ENCODE results near the gene FAM120C.

The FAM120C gene

DNA sequence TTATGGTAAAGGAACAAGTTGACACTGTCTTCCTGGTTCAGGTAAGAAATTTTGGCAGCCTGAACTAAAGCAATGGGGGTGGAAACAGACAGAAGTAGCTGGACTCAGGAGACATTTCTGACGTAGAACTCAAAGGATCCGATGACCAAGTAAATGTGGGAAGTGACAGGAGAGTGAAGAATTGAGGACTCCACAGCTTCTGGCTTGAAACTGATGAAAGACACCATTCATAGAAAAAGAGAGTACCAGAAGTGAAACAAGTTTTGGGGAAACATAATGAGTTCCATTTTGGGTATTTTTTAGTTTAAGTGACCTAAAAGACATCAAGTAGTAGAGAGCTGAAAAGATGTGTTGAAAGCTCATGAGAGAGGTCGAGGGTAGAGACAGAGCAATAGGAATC lies 5.7 kb downstream of the FAM120C start:
- TF ChIP-seq, protein P1, sequence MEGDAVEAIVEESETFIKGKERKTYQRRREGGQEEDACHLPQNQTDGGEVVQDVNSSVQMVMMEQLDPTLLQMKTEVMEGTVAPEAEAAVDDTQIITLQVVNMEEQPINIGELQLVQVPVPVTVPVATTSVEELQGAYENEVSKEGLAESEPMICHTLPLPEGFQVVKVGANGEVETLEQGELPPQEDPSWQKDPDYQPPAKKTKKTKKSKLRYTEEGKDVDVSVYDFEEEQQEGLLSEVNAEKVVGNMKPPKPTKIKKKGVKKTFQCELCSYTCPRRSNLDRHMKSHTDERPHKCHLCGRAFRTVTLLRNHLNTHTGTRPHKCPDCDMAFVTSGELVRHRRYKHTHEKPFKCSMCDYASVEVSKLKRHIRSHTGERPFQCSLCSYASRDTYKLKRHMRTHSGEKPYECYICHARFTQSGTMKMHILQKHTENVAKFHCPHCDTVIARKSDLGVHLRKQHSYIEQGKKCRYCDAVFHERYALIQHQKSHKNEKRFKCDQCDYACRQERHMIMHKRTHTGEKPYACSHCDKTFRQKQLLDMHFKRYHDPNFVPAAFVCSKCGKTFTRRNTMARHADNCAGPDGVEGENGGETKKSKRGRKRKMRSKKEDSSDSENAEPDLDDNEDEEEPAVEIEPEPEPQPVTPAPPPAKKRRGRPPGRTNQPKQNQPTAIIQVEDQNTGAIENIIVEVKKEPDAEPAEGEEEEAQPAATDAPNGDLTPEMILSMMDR (IDR thresholded peaks at IDR 0.05), result no peak
- no peak overlapping the region for H3K4me2 ChIP-seq (ENCODE audit: low read length)
- no peak overlapping the region for H3K9ac ChIP-seq

DNA sequence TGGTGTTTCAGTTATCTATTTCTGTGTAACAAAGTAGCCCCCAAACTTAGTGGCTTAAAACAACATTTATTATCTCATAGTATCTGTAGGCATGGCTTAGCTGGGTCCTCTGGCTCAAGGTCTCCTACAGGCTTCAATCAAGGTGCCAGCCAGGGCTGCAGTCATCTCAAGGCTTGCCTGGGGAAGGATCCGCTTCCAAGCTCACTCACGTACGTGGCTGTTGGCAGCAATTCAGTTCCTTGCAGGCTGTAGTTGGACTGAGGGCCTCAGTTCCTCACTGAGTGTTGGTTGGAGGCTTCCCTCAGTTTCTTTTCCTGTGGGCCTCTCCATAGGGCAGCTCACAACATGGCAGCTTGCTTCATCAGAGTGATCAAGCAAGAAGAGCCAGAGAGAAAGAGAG lies 9.3 kb downstream of the FAM120C start:
- Histone ChIP-seq H3K9me3 (ENCODE audit: control insufficient read depth, low read length) (no peaks in the 10 kb centered on the region), H3K4me1 (no peaks in the 10 kb centered on the region)
- TF ChIP-seq, protein P1 (IDR thresholded peaks at IDR 0.05), result no peak

More for the DNA sequence above, 5.7 kb downstream of the FAM120C start:
- peaks cover 5% of the 10 kb centered on the region for H3K79me2 ChIP-seq
- no peak overlapping the region for H2AFZ ChIP-seq
- H3K27ac ChIP-seq, result no peak overlapping the region
- no peak overlapping the region for H3K4me3 ChIP-seq (ENCODE audit: low read depth, low read length)
- peaks cover 11% of the 10 kb centered on the region for H3K4me1 ChIP-seq
- no peaks in the 10 kb centered on the region for H3K36me3 ChIP-seq (ENCODE audit: control insufficient read depth, insufficient read depth, low read length)
- H3K27me3 ChIP-seq (ENCODE audit: control insufficient read depth, insufficient read depth, low read length), result no peaks in the 10 kb centered on the region
- no peaks in the 10 kb centered on the region for H3K9me3 ChIP-seq (ENCODE audit: control insufficient read depth, low read length)

DNA sequence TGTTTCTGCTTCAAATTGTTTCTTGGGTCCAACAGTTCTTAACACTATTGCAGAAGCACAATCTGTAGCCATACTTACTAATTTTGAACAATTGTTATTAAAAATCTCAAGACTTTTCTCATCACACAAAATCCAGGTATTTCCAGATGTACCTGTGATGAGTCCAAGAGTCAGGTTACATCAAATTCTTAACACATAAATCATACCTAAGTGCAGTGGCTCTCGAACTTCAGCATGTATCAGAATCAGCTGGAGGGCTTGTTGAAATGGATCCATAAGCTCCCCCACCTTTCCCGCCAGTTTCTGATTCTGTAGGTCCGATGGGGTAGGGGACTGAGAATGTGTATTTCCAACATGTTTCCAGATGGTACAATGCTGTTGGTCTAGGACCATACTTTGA lies 10.6 kb downstream of the FAM120C start:
- no peaks in the 10 kb centered on the region for H3K27me3 ChIP-seq (ENCODE audit: control insufficient read depth, insufficient read depth, low read length)
- no peaks in the 10 kb centered on the region for H3K9me3 ChIP-seq (ENCODE audit: control insufficient read depth, low read length)
- no peak overlapping the region for H3K4me3 ChIP-seq (ENCODE audit: low read depth, low read length)
- H2AFZ ChIP-seq, result no peak overlapping the region
- H3K79me2 ChIP-seq, result no peaks in the 10 kb centered on the region
- no peak overlapping the region for H3K27ac ChIP-seq
- TF ChIP-seq, protein P1 (IDR thresholded peaks at IDR 0.05), result no peak
- no peaks in the 10 kb centered on the region for H3K4me1 ChIP-seq
- H3K9ac ChIP-seq, result no peak overlapping the region
- H3K4me2 ChIP-seq (ENCODE audit: low read length), result no peak overlapping the region
- H3K36me3 ChIP-seq (ENCODE audit: control insufficient read depth, insufficient read depth, low read length), result no peaks in the 10 kb centered on the region

More for the DNA sequence above, 9.3 kb downstream of the FAM120C start:
- no peaks in the 10 kb centered on the region for H3K27me3 ChIP-seq (ENCODE audit: control insufficient read depth, insufficient read depth, low read length)
- H3K79me2 ChIP-seq, result no peaks in the 10 kb centered on the region
- H3K9ac ChIP-seq, result no peak overlapping the region
- H3K4me2 ChIP-seq (ENCODE audit: low read length), result no peak overlapping the region
- no peak overlapping the region for H2AFZ ChIP-seq
- no peak overlapping the region for H3K4me3 ChIP-seq (ENCODE audit: low read depth, low read length)
- no peaks in the 10 kb centered on the region for H3K36me3 ChIP-seq (ENCODE audit: control insufficient read depth, insufficient read depth, low read length)
- H3K27ac ChIP-seq, result no peak overlapping the region

DNA sequence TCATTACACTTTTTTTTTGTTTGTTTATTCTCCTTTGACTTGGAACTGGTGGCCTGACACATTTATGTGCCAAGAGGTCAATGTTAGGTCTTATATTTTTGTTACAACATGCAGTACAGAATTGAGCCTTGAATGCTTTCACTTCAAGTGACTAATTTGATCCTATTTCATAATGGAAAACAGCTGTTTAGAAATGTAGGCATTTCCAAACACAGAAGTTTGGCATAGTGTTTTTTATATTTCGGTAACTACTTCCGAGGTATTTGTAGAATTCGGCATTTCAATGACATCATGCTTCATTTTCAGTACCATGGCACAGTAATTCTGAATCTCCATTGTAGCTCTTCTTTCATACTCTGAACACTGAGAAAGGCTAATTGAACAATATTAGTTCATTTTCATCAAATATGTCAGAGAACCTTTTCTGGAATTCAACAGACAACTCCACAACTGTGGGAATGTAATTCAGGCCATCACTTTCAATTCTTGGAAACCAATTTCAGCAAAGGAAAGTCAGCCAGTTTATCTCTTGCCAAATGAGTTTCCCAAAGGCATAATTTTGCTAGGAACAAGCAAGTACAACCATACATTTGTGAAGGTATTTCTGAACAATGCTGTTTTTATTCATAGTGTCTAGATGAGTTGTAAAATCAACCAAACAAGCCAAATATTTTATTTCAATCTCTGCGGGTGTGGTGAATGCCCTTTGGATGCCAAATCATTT lies 11.4 kb downstream of the FAM120C start:
- H3K4me1 ChIP-seq, result no peaks in the 10 kb centered on the region
- H3K9ac ChIP-seq, result no peak overlapping the region
- TF ChIP-seq, protein P1 (IDR thresholded peaks at IDR 0.05), result no peak
- no peak overlapping the region for H3K27ac ChIP-seq
- no peaks in the 10 kb centered on the region for H3K36me3 ChIP-seq (ENCODE audit: control insufficient read depth, insufficient read depth, low read length)
- no peaks in the 10 kb centered on the region for H3K79me2 ChIP-seq
- no peak overlapping the region for H2AFZ ChIP-seq
- no peak overlapping the region for H3K4me2 ChIP-seq (ENCODE audit: low read length)
- H3K27me3 ChIP-seq (ENCODE audit: control insufficient read depth, insufficient read depth, low read length), result no peaks in the 10 kb centered on the region
- H3K4me3 ChIP-seq (ENCODE audit: low read depth, low read length), result no peak overlapping the region
- H3K9me3 ChIP-seq (ENCODE audit: control insufficient read depth, low read length), result no peaks in the 10 kb centered on the region

DNA sequence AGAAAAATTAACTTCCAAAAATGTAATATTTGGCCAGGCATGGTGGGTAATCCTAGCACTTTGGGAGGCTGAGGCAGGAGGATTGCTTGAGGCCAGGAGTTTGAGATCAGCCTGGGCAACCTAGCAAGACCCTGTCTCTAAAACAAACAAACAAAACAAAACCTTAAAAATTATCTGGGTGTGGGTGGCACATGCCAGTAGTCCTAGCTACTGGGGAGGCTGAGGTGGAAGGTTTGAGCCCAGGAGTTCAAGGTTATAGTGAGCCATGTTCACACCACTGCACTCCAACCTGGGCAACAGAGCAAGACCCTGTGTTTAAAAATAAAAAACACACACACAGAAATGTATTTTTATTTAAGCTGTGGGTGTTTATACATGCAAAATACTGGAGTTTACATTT lies 12.0 kb downstream of the FAM120C start:
- Histone ChIP-seq H3K36me3 (ENCODE audit: control insufficient read depth, insufficient read depth, low read length) (no peaks in the 10 kb centered on the region), H2AFZ (no peak overlapping the region), H3K9ac (no peak overlapping the region), H3K27ac (no peak overlapping the region), H3K9me3 (ENCODE audit: control insufficient read depth, low read length) (no peaks in the 10 kb centered on the region), H3K27me3 (ENCODE audit: control insufficient read depth, insufficient read depth, low read length) (no peaks in the 10 kb centered on the region), H3K4me2 (ENCODE audit: low read length) (no peak overlapping the region), H3K4me3 (ENCODE audit: low read depth, low read length) (no peak overlapping the region), H3K4me1 (no peaks in the 10 kb centered on the region), H3K79me2 (no peaks in the 10 kb centered on the region)
- TF ChIP-seq, protein P1 (IDR thresholded peaks at IDR 0.05), result no peak
